TTC549 (cell line): ENCODE results near the gene GALNT2.

Experiments used
- FAIRE-seq: peaks from 2 replicates; lab custom pipeline; 2012; peaks lifted over from hg19 to GRCh38; lab: Jason Lieb, UNC

Gene GALNT2

GRCh38 chr1:230166366-230167132 lies 99.5 kb downstream of the GALNT2 start:
- no peak for FAIRE-seq

- peak; percentile 61 for FAIRE-seq
These were observed 100.4 kb downstream of the GALNT2 start for GRCh38 chr1:230167419-230167852.

DNA sequence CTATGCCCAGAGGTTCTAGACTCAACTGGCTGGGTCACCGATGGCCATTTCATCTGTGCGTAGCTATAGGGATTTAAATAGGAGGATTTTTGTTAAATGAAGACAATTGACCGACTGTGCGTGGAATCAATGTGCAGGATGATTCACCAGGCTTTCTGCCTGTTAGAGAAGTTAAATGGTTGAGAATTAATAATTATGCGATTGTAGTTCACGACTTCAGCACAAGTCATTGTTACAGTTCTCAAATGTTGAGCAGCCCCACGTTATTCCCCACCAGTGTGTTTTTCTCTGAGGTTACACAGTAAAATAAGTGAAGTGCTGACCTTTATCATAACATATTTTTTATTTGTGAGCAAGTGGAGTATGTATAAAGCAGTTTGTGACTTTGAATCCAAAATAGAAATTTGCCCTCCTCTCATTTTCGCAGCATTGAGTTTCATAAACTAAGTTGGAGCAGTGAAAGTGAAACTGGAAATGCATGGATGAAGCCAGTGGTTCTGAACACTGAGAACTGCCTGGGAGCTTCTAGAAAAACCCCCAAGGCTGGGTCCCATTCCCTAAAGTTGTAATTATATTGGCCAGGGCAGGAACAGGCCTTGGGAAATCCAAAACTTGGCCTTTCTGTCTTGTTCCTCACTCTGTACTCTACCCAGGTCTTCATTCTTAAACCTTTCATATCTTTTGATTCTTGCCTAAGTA lies 102.6 kb downstream of the GALNT2 start:
- no peak for FAIRE-seq

DNA sequence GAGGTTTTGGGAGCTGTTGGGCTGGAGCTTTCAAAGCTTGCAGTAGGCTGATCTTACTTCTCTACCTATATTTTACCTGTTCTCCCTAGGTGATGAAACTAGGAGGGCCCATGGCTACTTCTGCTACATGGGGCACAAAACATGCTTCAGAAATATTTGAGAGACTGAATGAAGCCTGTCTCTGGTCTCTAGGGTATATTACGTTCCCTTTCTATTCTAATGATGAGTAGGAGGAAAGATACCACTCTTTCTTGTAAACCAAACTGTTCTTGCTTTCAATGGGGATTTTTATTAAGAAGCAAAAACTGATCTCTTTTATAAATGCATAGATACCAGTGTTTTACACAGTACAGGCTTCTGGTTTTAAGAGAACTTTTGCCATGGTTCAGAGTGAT lies 103.1 kb downstream of the GALNT2 start:
- FAIRE-seq: no peak

GRCh38 chr1:230170622-230171021 lies 103.6 kb downstream of the GALNT2 start:
- FAIRE-seq: no peak

DNA sequence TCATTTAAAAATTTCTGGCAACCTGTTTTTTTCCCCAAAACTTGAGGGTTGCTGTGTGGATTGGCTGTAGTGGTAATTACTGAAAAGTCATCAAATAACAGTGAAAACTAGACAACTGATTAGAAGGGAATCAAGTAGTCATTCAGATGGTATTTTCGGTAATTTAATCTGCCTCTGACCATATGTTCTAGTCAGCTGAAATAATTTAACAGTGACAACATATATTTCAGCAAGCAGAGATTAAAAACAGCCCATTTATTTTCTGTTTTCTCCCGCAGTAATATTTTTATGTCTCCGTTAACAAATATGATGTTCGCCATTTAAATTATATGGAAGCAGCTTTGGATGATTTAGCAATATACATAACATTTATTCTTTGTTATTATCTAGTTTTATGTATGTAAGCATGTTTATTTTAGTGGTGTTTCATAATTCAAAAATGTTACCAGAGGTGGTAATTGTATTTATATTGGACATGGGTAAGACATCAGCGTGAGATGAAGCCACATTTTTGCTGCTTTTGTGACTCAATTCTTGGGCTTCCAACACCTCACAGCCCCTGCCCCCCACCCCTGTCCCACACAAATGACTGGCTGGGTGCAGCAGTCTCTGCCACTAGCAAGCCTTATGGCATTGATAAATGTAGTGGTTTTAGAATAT lies 104.4 kb downstream of the GALNT2 start:
- no peak for FAIRE-seq

DNA sequence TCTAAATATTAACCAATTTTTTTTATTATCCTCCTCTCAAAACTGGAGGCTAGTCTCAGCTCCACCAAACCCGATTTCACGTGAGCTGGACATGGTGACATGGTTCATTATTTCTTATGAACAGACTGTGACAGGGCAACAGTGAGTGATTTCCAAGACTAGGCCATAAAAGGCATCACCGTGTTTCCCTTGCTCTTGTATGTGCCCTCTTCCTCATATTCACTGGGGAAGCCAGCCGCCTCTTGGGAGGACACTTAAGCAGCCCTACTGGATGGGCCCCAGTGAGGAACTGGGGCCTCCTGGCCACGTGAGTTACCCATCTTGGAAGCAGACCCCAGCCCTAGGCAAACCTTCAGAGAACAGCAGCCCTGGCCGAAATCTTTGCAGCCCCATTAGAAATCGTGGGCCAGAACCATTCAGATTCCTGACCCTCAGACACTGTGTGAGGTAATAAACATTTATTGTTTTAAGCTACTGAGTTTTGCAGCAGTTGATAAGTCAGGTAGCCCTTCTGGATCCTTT lies 105.0 kb downstream of the GALNT2 start:
- no peak for FAIRE-seq

- FAIRE-seq: no peak
These were observed 106.3 kb downstream of the GALNT2 start for GRCh38 chr1:230173187-230173975.

GRCh38 chr1:230174041-230174440 lies 107.0 kb downstream of the GALNT2 start:
- no peak for FAIRE-seq

- FAIRE-seq: no peak
These were observed 107.6 kb downstream of the GALNT2 start for GRCh38 chr1:230174471-230175162.

- no peak for FAIRE-seq
These were observed 108.2 kb downstream of the GALNT2 start for GRCh38 chr1:230175163-230175747.

DNA sequence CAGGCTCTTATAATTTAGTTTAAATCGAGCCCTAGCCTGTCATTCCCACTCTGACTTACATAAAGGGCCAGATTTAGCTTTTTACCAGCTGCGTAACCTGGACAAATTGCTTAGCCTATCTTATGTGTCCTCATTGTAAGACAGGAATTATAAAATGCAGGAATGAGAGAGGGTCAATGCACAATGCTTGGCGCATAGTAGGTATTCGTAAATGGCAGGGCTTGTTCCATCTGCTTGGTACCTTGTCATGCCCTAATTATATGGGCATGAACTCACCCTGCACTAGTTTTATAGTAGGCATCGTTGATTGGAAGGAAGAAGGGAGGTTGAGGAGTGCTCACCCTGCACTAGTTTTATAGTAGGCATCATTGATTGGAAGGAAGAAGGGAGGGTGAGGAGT lies 108.8 kb downstream of the GALNT2 start:
- FAIRE-seq: no peak

DNA sequence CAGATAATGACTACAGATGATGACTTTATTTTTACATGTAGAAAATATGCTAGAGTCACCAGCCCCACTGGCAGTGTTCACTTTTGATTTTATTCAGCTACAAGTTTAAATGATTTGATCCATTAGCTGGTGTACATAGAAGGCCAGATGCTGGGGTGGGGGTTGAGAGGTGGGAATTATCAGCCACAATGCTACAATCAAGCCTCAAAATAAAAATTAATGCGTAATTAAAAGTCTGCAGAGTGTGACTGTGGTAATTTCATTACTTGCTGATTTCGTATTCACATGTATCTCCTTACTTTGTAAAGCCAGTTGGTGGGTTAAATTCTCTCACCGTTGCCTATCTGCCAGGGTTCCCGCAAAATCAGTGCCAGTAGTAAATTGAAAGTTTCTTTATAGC lies 109.3 kb downstream of the GALNT2 start:
- no peak for FAIRE-seq

DNA sequence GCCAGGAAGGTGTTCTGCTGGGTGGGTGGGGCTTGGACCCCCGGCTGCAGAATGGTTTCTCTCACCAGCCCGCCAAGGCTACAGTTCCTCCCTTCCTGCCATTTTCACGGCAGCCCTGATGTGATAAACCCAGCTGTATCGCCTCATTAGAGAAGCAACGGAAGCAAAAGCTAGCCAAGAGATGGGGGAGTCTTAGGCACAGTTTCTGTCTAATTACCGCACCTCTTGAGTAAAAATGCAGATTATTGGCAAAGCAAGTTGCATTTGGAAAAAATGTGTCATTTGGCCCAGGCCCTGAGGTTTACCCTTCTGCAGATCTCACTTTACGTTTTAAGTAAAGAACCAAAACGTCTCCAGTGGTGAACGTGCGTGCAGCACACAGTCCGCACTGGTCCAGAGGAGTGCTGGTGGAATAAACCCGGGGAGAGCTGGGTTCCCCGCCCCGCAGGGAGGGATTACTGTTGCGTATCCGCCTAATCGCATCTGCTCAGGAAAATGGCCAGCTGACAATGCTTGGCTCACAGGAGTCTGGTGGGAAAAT lies 109.9 kb downstream of the GALNT2 start:
- no peak for FAIRE-seq

DNA sequence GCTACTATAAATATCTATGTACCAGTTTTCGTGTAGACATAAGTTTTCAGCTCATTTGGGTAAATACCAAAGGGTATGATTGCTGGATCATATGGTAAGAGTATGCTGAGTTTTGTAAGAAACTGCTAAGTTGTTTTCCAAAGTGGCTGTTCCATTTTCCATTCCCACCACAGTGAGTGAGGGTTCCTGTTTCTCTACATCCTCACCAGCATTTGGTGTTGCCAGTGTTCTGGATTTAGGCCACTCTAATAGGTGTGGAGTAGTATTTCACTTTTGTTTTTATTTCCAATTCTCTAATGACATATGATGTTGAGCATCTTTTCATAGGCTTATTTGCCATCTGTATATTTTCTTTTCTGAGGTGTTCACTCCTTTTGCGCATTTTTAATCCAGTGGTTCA lies 112.2 kb downstream of the GALNT2 start:
- no peak for FAIRE-seq

DNA sequence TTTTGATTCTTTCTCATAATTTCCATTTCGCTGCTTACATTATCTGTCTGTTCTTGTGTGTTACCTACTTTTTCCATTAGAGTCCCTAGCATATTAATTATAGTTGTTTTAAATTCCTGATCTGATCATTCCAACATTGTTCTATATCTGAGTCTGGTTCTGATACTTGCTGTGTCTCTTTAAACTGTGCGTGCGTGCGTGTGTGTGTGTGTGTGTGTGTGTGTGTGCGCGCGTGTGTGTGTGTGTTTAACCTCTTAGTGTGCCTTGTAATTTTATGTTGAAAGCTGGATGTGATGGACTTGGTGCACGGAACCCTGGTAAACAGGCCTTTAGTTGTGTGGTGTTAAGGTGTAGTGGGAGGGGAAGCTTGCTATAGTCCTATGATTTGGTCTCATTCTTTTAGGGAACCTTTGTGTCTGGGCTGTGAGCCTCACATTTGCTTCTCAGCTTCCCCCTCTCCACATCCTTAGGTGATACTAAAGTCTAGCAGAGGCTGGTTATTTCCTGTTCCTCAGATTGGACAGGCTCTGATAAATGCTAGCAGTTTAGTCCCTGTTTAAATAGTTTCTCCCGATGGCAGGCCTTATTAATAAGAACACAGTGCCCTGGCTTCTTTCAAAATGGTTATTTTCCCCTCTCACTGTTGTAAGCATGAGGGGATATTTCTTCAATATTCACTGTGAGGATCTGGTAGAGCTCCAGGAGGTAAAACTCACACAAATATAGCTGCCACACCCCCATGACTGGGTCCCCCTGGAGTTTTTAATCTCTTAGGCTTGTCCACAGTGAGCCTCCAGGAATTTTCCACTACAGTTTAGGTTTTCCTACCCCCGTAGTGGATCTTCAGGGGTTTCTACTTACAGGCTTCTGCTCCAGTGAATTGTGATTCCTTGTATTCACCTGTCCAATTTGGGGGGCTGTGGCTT lies 118.3 kb downstream of the GALNT2 start:
- FAIRE-seq: no peak

GRCh38 chr1:230186003-230186863 lies 119.2 kb downstream of the GALNT2 start:
- no peak for FAIRE-seq

DNA sequence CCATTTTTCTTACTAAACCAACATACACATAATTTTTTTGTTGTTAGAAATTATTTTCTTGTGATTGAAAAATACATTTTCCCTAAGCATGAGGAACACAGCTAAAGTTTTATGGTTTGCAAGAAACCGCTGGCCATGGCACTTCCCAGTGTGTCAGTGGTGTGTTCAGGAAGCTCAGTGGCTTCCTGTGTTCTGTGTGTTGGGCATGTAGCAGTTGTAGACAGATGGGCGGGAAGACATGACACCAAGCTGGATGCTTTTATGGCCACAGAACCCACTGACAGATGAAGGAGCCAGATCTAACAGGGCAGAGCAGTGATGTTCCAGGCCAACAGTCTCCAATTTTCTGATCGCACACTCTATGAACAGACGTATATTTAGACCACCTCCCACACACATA lies 119.8 kb downstream of the GALNT2 start:
- FAIRE-seq: no peak

DNA sequence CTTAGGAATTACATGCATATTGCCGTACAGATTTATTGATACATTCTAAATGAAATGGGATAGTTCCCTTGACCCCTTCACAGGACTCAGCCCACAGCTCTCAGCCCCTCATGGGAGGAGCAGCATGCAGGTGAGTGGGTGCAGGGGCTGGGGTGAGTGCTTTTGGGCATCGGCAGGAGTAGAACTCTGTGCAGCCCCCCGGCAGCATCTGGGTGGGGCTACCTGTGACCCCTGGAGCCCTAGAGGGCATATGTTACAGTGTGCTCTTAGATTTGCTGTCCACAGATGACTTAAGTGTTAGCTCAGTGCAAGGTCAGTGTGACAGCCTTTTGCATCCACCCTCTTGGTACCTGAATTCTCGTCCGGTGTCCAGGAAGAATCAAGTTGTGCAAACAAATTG lies 120.3 kb downstream of the GALNT2 start:
- FAIRE-seq: no peak
